Stimulated activated CD4-positive, alpha-beta T cell treated with anti-CD3 and anti-CD28 coated beads, Interleukin-1b, Interleukin-23, amount 100 ng/mL, for 48 hours (primary cell): Measurements from ENCODE around the gene DSN1.

Source experiments
- DNase-seq: peaks from one replicate; pipeline ENCODE4 v3.0.0-alpha.2; 2020

Gene DSN1

DNA sequence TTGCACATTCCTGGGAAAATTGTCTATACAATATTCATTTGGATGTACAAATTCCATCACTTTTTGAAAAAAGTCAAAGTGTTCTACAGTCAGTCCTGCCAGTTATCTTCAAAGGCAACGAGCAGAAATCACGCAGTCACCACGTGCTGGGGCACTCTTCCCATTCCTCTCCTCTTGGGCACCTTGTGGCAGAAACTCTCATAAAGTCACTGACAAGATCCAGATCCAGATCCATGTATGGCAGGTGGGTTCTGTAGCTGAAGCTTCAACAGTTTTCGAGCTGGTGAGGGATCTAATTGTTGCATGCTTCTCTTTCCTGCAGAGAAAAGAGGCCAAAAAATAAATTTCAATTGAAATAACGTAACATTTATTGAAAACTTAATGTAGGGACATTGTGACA is 21.0 kb downstream of the DSN1 start:
- no peak for DNase-seq

DNA sequence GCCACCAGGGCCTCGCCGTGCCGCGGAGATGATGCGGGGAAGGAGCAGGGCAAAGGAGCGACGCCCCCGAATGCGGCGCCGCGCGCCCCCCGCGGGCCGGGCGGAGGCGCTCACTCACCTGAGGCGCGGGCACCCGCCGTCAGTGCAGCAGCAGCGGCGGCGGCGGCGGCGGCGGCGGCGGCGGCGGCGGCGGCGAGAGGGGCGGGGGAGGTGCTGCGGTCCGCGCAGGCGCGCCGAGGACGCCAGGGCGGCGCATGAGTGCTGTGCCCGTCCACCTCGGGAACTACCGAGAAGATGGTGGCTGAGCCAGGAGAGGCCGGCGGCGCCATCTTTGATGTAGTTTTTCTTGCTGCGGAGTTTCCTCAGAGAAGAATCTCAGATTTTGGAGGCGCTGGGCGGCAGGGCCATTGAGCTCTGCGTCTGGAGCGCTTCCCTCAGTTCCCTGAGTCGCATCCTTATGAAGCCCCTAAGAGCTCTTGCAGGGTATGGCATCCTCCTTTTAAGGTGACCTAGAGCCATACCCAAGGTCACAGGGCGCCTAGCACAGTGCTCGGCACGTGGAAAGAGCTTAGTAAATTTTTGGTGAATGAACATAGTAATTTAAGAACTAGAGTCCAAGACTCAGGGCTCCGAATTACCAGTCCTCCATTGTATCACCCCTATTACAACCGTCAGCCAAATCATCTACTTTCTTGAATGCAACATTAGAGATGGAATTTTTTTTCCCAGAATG is 27.5 kb downstream of the DSN1 start, which contains the start of gene NDRG3:
TSS of gene NDRG3 (minus strand) at position 164 of the 733 bp plus-strand sequence. CDS start 24,355 bp downstream, outside the sequence.
- peak; percentile 94 for DNase-seq

DNA sequence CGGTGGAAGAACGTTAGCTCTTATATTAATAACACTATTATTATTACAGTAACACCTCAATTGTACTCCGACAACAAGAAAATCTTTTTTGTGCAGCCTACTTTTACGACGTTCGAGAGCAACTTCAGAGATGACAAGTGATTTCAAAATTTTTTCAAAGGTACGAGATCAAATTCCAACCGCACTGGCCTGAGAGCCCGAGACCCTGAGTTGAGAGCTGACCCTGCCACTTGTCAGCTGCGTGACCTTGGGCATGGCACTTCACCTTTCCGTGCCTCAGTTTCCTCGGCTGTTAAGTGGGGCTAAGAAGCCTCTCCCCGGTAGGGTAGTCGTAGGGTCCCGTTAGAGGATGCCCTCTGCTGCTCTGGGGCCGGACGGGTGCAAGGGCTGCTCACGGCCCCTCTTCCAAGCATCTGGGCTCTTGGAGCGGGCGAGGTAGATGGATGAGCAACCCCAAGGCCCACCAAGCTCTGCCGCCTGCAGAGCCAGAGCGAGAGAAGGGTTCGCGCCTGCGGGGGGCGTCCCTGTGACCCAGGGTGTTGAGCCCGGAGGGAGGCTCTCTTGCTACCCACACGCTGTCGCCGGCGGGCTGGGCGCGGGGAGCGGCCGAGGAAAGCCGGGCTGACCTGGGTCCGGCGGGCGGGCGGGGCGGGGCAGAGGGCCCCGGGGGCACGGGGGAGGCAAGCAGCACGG is 28.2 kb downstream of the DSN1 start:
- DNase-seq: no peak

DNA sequence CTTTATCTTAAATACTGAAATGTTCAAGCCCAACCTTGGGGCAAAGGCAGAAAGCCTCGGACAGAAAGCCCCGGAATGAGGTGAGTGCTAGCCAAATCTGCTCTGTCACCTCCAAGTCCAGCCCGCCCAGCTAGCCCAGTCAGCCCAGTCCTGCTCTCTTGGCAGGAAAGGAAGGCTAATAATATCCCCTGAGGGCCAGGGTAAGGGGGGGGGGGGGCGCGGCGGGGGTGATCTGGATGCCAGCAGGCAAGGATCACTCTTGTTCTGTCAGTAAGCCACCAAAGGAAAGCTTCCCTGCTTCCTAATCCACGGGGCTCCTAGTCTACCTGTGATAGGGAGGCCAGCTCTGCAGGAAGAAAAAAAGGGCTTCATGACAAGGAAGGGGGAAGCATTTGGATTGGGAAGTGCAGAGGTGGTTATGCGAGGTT is 28.8 kb downstream of the DSN1 start:
- DNase-seq: no peak

DNA sequence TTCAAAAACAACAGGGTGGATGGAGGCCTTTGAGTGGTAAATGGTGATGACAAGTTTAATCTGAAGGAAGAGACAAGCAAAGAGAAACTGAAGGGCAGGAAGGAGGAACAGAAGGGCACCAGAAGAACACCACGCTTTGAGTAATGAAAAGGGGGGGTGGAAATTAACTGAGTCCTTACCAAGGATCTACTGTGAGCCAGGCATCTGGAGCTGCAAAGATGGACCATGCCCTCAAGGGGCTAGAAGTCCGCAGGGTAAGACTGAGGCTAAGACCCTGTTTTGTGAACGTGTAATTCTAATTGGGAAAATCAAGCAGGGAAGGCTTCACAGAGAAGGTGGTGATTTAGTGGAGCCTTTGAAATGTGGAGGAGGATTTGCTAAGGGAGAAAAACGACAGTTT is 29.3 kb downstream of the DSN1 start:
- no peak for DNase-seq

DNA sequence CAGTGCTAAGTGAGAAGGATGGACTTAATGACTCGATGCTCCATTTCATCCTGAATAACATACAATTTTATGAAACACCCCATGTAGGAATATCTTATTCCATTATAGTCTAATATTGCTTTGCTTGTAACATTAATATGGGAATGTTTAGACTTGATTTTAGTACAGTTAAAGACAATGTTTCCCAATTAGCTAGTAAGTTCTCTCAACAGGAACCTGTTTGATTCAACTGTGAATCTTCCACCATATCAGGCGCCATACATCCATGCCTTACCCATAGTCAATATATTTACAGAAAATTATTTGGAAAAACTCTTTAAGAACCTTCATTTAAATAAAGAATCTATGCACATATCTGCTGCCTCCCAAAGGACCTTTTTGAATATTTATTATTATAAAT is 31.0 kb downstream of the DSN1 start:
- no peak for DNase-seq

DNA sequence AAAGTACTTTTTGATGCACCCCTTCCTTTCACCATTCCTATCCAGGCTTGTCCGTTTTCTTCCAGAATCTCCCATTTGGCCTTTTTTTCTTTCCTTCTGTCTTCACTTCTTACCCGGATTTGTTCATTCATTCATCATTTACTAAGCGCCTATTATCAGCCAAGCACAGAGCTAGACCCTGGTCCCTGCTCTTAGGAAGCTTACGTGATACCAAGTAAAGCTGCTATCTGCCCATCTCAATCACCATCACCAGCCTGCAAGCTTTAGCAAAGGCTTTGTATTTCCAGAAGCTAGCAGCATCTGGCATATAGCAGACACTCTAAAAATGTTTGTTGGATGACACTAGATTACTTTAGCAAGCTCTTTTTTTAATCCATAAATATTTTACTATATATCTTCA is 32.5 kb downstream of the DSN1 start:
- DNase-seq: no peak

DNA sequence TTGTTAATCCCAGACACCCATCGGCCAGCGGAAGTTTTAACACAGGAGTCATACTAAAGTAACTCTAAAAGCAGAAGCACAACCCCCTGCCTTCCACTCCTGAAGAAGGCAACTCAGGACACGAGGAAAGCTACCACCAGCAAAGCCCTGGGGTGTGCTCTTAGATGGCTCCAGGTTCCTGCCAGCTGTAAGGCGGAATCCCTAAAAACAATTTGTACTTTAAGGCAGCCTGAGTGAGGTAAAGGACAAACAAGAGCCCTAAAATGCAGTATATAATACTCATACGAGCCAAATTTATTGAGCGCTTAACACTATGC is 36.4 kb downstream of the DSN1 start:
- DNase-seq: no peak

DNA sequence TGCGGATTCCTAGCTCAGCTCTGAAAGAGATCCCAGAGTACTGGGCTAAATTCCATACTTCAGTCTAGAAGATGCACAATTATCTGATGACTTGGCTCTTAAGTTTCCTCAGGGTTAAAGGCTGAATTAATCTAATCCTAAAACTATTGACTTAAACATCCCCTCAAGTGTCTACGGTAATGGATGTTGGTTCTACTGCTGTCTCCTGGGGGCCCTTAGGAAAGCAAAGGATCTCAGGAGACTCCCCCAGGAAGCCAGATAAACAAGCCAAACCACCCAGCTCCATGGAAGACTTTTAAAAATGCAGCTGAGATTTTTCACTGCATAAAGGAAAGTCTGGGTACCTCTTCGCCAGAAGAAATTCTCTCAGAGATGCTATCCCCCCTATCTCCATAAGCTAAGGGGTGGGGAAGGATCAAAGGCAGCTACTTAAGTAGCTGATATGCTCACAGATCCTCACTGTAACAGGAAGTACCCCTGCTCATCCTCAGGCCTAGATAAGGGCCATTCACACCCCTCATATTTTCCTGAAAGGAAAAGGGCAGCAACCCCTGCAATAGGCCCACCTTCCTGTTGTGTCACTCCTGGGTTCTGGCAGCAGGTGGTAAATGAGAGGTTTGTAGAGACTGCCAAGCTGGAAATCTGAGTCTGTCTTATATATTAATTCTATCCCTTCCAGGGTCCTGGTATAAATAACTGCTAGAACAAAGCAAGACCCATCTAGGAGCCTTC is 36.9 kb downstream of the DSN1 start:
- no peak for DNase-seq

DNA sequence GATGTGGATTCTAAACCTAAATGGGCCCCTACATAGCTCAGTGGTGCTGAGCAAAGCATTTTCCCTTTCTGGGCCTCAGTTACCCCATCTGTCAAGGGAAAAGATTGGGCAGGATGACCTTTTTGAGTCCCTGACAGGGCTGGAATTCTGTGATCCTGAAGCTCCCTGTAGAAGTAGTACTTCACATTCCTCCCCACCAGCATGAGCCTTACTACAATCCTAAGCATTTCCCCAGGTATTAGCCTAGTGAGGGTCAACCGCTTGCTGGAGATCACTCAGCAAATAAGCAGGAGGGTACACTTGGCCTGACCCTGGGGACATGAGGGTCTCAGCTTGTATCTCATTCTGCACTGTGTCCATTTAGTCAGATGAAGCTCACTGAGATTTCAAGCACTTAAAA is 41.1 kb downstream of the DSN1 start:
- no peak for DNase-seq

DNA sequence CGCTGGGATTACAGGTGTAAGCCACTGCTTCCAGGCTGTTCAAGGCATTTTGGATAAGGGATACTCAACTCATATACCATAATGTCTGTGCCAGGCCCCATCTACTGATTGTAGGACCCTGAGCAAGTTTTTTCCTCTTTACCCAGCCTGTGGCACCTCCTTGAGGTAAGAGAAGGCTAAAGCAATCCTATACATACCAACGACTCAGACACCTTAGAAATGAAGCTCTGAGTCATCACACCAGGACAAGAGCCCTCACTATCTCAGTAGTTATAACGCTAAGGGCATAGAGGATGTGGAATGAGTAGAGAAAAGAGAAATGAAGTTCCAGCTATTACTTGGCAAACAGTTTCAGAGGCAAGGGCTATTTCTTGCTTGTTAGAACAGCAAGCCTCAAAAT is 44.6 kb downstream of the DSN1 start:
- peak; percentile 13 for DNase-seq

DNA sequence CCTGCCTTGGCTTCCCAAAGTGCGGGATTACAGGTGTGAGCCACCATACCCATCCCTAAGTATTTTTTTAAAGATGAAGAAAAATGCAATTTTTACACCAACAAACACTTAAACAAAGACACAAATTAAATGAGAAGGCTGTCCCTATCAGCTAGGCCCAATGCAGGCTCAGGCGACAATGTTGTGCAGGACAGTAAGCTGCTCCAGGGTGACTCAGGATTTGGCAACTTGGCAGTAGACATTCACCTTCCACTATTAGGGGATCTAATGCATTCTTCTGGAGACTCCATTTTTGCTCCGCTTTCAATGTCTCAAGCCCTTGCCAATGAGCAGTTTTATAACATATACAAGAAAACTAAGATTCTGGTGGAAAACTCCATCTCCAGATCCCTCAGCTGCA is 47.4 kb downstream of the DSN1 start:
- DNase-seq: no peak

DNA sequence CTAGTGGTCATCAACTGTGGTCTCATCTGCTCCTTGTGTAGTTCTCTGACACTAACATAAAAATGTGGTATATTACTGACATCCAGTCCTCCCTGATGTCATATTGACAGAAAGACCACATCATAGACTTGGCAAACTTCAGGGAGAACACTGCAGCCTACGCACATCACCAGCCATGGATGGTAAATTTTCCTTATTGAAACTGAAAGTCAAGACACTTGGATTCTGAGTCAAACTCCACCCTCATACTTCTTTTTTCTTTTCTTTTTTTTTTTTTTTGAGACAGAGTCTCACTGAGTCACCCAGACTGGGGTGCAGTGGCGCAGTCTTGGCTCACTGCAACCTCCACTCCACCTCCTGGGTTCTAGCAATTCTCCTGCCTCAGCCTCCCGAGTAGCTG is 53.1 kb downstream of the DSN1 start:
- DNase-seq: peak; percentile 59

DNA sequence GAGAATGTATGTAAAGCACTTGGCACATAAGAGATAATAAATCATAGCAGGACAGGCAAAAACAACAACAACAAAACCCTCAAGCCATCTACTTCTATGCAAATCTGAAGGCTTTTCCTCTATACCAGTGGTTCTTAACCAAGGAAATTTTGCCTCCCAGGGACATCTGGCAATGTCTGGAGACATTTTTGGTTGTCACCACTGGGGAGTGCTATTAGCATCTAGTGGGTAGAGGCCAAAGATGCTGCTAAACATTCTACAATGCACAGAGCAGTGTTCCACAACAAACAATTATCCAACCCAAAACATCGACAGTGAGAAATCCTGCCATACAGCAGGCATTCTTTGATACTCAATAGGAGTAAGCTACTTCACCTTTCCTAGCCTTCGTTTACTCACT is 55.9 kb downstream of the DSN1 start:
- no peak for DNase-seq

DNA sequence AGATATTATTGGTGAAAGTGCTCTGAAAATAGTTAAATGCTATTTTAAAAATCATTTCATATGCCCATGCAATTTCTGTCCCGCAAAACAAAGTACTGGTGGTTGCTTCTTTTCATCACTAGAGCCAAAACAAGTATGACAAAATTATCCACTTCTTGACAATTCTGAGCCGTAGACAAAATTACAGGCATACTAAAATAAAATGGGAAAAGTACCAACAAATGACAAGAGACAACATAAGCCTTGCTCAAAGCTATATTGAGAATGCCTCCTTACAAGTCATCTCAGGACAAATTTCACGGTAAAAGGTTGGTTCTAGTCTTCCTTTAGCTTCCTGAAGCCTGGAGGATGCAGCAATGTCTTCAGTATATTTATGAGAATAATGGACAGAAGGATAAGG is 56.5 kb downstream of the DSN1 start:
- no peak for DNase-seq

DNA sequence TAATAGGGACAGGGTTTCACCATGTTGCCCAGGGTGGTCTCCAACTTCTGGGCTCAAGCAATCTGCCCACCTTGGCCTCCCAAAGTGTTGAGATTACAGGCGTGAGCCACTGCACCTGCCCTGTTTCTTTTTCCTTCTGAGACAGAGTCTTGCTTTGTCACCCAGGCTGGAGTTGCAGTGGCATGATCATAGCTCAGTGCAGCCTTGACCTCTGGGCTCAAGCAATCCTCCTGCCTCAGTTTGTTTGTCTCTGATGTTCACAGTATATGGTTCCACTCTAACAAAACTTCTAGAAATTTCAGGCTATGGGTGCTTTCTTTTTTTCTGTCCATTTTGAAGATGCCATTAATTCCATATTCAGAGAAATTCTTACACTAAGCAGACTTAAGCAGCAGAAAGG is 60.8 kb downstream of the DSN1 start:
- no peak for DNase-seq

DNA sequence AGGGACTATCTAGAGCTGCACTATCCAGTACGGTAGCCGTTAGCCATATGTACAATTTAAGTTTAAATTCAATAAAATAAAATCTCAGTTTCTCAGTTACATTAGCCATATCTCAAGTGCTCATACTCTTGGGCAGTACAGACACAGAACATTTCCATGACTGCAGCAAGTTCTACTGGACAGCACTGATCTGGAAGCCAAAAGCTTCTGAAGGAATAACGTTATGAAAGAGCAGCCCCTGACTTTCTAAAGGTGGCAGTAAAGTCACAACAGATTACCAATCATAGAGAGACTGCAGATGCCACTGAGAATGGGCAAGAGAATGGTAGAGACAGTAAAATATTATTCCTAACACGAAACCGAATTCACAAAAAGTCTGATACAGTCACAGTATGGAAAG is 64.4 kb downstream of the DSN1 start:
- no peak for DNase-seq

DNA sequence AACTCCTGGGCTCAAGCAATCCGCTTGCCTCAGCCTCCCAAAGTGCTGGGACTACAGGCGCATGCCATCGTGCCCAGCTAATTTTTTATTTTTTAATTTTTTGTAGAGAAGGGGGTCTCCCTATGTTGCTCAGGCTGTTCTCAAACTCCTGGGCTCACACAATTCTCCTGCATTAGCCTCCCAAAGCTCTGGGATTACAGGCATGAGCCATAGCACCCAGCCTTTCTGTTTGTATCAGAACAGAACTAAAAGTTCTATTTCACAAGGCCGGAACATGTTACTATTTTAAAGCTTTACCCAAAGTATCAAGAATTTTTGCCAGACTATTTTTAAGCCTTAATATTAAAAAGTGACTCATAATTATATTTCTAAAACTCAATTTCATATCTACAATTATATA is 70.0 kb downstream of the DSN1 start:
- no peak for DNase-seq
